Brain microvascular endothelial cell (primary cell): ENCODE measurements around the gene DCANP1.

ENCODE experiments used
- DNase-seq: peaks from one replicate; pipeline ENCODE4 v3.0.0-alpha.2; 2020
- H3K27ac ChIP-seq: fragments of 250-450 bp; sonication (Bioruptor Pico); 2 replicates; pipeline ENCODE4 v1.5.1; 2020; ENCODE audit warnings: mild to moderate bottlenecking, moderate library complexity
- H3K27me3 ChIP-seq: fragments of 250-450 bp; sonication (Bioruptor Pico); replicated peaks from 2 replicates; pipeline ENCODE4 v1.5.1; 2020; ENCODE audit warnings: mild to moderate bottlenecking
- H3K36me3 ChIP-seq: fragments of 250-450 bp; sonication (Bioruptor Pico); replicated peaks from 2 replicates; pipeline ENCODE4 v1.5.1; 2020; ENCODE audit warnings: mild to moderate bottlenecking
- H3K4me3 ChIP-seq: 2 replicates; pipeline ENCODE4 v1.5.1; 2011; ENCODE audit warnings: low read depth, mild to moderate bottlenecking, control low read depth, low read length, moderate library complexity
- in situ Hi-C: cut with HindIII; loops from 2 replicates; pipeline ENCODE4 v1.10.0; 2017; ENCODE audit warnings: low sequenced_read_pairs, low pct_ligation_motif_present
- TF ChIP-seq, protein P1 (sequence below): IDR thresholded peaks from 2 replicates; pipeline ENCODE4 v1.5.1; 2011; ENCODE audit warnings: low read depth, mild to moderate bottlenecking, moderate library complexity, low read length, control low read depth, inconsistent platforms; ENCODE audit errors: missing control alignments

The DCANP1 gene

DNA sequence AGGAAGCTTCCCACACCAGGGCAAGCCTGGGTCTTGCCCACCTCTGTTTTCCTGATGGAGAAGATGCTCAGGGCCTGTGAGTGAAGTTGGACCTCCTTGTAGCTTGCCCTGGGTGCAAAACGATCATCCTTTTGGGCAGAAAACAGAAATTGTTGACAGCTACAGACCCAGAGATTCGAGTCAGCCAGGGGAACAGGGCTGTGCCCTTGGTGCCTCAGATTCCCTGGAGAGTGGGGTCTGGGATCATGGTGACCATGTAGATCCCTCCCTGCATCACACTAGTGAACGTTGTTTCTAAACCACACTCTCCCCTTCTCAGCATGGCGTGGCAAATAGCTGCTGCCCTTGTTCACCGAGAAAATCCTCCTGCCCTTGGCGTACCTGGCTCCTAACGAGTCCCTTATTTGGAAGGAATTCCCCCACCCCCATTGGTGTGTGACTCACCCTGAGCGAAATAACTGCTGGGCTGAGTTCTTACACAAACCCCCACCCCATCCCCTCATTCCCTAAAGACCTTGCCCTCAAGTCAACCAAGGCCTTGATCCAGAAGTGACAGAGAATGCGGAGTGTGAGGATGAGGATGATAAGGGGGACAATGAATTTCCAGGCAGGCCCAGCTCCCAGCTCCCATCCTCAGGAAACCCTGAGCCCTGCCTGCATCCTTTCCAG, 1.1 kb upstream of the DCANP1 start:
- H3K27me3 ChIP-seq = peaks cover 4% of the 10 kb centered on the region

GRCh38 chr5:135446615-135447014, 533 bp downstream of the DCANP1 start:
- Histone ChIP-seq H3K36me3 (no peaks in the 10 kb centered on the region), H3K27ac (no peak overlapping the region), H3K4me3 (no peak overlapping the region), H3K27me3 (peaks cover 4% of the 10 kb centered on the region)
- DNase-seq = no peak
- in situ Hi-C loops = no loop called here
- TF ChIP-seq, protein P1, sequence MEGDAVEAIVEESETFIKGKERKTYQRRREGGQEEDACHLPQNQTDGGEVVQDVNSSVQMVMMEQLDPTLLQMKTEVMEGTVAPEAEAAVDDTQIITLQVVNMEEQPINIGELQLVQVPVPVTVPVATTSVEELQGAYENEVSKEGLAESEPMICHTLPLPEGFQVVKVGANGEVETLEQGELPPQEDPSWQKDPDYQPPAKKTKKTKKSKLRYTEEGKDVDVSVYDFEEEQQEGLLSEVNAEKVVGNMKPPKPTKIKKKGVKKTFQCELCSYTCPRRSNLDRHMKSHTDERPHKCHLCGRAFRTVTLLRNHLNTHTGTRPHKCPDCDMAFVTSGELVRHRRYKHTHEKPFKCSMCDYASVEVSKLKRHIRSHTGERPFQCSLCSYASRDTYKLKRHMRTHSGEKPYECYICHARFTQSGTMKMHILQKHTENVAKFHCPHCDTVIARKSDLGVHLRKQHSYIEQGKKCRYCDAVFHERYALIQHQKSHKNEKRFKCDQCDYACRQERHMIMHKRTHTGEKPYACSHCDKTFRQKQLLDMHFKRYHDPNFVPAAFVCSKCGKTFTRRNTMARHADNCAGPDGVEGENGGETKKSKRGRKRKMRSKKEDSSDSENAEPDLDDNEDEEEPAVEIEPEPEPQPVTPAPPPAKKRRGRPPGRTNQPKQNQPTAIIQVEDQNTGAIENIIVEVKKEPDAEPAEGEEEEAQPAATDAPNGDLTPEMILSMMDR = no peak

More for the DNA sequence above, 1.1 kb upstream of the DCANP1 start:
- in situ Hi-C loops = no loop called here
- Histone ChIP-seq H3K4me3 (no peak overlapping the region), H3K36me3 (no peaks in the 10 kb centered on the region), H3K27ac (no peak overlapping the region)
- TF ChIP-seq, protein P1 = no peak
- DNase-seq = no peak

GRCh38 chr5:135446206-135446605, 942 bp downstream of the DCANP1 start:
- H3K36me3 ChIP-seq = no peaks in the 10 kb centered on the region
- TF ChIP-seq, protein P1 = no peak
- peaks cover 4% of the 10 kb centered on the region for H3K27me3 ChIP-seq
- in situ Hi-C loops = no loop called here
- no peak for DNase-seq
- H3K27ac ChIP-seq = no peak overlapping the region
- H3K4me3 ChIP-seq = no peak overlapping the region

DNA sequence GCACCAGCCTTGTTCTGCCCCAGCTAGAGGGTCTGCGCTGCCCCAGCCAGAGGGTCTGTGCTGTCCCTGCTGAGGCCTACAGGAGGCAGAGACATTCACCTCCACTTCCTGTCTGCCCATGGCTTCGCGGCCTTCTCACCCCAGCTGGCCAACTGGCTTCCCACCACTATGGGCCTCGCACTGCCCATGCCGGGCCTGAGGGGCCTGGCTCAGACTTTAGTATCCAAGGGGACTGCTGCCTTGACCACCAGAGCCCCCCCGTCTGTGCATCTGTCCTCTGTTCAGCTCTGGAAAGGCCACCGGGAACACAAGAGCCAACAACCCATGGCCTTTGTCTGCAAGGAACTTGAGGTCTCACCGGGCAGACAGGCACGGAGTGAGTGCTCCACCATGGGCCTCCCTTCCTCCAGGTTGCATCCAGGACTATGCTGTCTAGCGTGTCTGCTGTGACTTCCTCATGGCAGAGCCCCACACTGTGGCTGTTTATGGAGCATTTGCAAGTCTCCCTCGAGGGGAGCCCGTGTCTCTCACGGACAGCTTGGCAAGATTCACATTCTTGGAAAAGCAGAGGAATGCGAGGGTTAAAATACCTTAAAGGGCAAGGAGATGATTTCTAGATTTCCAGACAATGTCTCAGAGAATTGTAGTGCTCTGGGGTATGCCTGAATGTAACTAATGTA, 1.7 kb downstream of the DCANP1 start:
- in situ Hi-C loops = no loop called here
- TF ChIP-seq, protein P1 = no peak
- Histone ChIP-seq H3K4me3 (no peak overlapping the region), H3K36me3 (no peaks in the 10 kb centered on the region), H3K27me3 (peaks cover 2% of the 10 kb centered on the region), H3K27ac (no peak overlapping the region)
- DNase-seq = no peak

GRCh38 chr5:135444881-135445280, 2.3 kb downstream of the DCANP1 start:
- no peak for DNase-seq
- in situ Hi-C loops = no loop called here
- peaks cover 2% of the 10 kb centered on the region for H3K27me3 ChIP-seq
- TF ChIP-seq, protein P1 = no peak
- H3K4me3 ChIP-seq = no peak overlapping the region
- no peaks in the 10 kb centered on the region for H3K36me3 ChIP-seq
- H3K27ac ChIP-seq = no peak overlapping the region
